ENCODE measurements around the gene CPSF3. TPM values are rescaled to one million over a fixed set of nuclear protein-coding genes. Genes with fewer than 3 reads are reported as not detected.
A peak's percentile ranks its signal among the peaks of the same experiment; 100 is the strongest.

Gene CPSF3
- total and polyA plus RNA-seq, 9 of the 15 experiments (the other 6 are each of a cell fraction or from before 2014, with no cell fraction given): 54.2 to 151 (median 94.5) TPM

DNA sequence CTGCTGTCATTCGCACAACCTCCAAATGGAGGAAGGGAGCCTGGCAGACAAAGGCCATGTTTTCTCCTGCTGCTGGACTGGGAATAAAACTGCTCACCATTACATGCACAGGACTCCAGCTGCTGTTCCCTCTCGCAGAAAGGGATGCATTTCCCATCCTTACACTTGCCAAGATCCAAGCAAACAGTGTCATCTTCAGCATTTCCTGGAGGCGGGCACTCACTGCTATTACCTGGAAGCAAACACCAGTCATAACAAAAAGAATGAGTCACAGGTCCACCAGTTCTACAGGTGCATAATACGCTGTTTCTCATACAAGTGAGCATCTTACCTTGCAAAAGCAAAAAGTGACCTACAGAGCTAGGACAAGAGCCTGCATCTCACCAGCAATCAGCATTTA is 73.6 kb downstream of the CPSF3 start:
- ChIA-PET CTCF (ENCODE audit: low intra/inter-chr PET ratio) (no interaction called here), POLR2A (interaction anchor here (0.7 kb wide), 1 partner anchor 13 kb away, joined by 4 read pairs; no protein-coding TSS in a partner anchor)
- Histone ChIP-seq H3K9me3 (replicated peaks; ENCODE audit: control insufficient read depth, insufficient read depth, low read depth, low read length) (no peaks in the 10 kb centered on the region), H3K4me1 (replicated peaks in 1 of 2; ENCODE audit: control insufficient read depth in 2 of 2, insufficient read depth in 2 of 2, low read length in 2 of 2) (no peaks in the 10 kb centered on the region), H3K4me2 (ENCODE audit: insufficient read depth, low read length) (no peak overlapping the region), H3K36me3 (ENCODE audit: control insufficient read depth, insufficient read depth, low read length) (peaks cover 81% of the 10 kb centered on the region), H3K27me3 (ENCODE audit: control insufficient read depth in 2 of 2, insufficient read depth in 2 of 2, low read length in 2 of 2) (no peaks in the 10 kb centered on the region), H3K79me2 (ENCODE audit: control insufficient read depth, insufficient read depth, low read length) (no peaks in the 10 kb centered on the region), H3K4me3 (no peak overlapping the region), H3K9ac (ENCODE audit: insufficient read depth in 1 of 2, low read depth in 2 of 2, low read length in 2 of 2) (0 out of 4 replicates have a peak overlapping the region, but pooled peaks of 1 of the 2 experiments have one; percentile 32), H3K9me1 (ENCODE audit: control insufficient read depth, insufficient read depth, low read length) (no peaks in the 10 kb centered on the region), H4K20me1 (replicated peaks; ENCODE audit: control insufficient read depth, insufficient read depth, low read length) (no peaks in the 10 kb centered on the region), H3K27ac (ENCODE audit: extremely low read depth, low read depth, low read length) (no peak overlapping the region), H2AFZ (ENCODE audit: low read depth, low read length) (no peak overlapping the region)
- no peak for ATAC-seq
- BruUV-seq (replicated peaks): no TSS peak
- no peak for FAIRE-seq
- in situ Hi-C loops (cut with MboI): no loop called here
- DNase-seq (ENCODE audit: extremely low read depth in 1 of 4, low spot score in 3 of 4): no peak
- intact Hi-C loops (cut with micrococcal nuclease): no loop called here
- no peak for TF ChIP-seq SP2 (IDR thresholded peaks at IDR 0.05; ENCODE audit: extremely low read depth, low read depth, low read length, poor library complexity, severe bottlenecking)
- 0 out of 2 replicates have a peak, but pooled peaks have one; percentile 27 for TF ChIP-seq NFIC (IDR thresholded peaks at IDR 0.05)
- no peak for TF ChIP-seq KAT2B (IDR thresholded peaks at IDR 0.05; ENCODE audit: low read depth, low read length)
- TF ChIP-seq RFX1 (IDR thresholded peaks at IDR 0.05): no peak
- TF ChIP-seq HMG20A (CRISPR knock-in tag; conservative IDR thresholded peaks at IDR 0.05): no peak
- 95% methylated on average over 4 of the region's 4 CpGs for WGBS (ENCODE audit: insufficient coverage, low coverage, missing lambda C conversion rate)

DNA sequence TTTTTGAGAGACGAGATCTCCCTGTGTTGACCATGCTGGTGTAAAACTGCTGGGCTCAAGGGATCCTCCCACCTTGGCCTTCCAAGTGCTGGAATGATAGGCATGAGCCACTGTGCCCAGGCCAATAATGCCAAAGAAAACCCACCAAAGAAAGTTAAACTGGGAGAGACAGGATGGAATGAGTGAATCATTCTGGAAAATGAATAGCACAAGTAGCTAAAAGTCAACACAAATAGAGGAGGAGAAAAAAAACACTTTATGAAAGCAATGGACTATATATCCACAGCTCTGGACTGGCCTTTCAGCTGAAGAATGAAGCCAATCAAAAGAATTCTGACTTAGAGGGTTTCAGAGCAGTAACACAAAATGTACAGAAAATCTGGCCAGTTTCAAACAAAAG is 74.8 kb downstream of the CPSF3 start:
- no peak overlapping the region for H2AFZ ChIP-seq (ENCODE audit: low read depth, low read length)
- WGBS (ENCODE audit: insufficient coverage, low coverage, missing lambda C conversion rate): 100% methylated on average over 1 of the region's 1 CpG
- POLR2A ChIA-PET: interaction anchor here (0.7 kb wide), 1 partner anchor 28 kb away, joined by 3 read pairs; no protein-coding TSS in a partner anchor
- H3K27me3 ChIP-seq (ENCODE audit: control insufficient read depth in 2 of 2, insufficient read depth in 2 of 2, low read length in 2 of 2): no peaks in the 10 kb centered on the region
- H3K9me3 ChIP-seq (replicated peaks; ENCODE audit: control insufficient read depth, insufficient read depth, low read depth, low read length): no peaks in the 10 kb centered on the region
- ATAC-seq (no peak), FAIRE-seq (no peak), DNase-seq (ENCODE audit: extremely low read depth in 1 of 4, low spot score in 3 of 4) (no peak)
- BruUV-seq (replicated peaks): no TSS peak
- in situ Hi-C loops (cut with MboI) (no loop called here), intact Hi-C loops (cut with micrococcal nuclease) (no loop called here)
- no peaks in the 10 kb centered on the region for H4K20me1 ChIP-seq (replicated peaks; ENCODE audit: control insufficient read depth, insufficient read depth, low read length)
- H3K36me3 ChIP-seq (ENCODE audit: control insufficient read depth, insufficient read depth, low read length): peaks cover 73% of the 10 kb centered on the region
- no peaks in the 10 kb centered on the region for H3K4me1 ChIP-seq (replicated peaks in 1 of 2; ENCODE audit: control insufficient read depth in 2 of 2, insufficient read depth in 2 of 2, low read length in 2 of 2)
- H3K4me2 ChIP-seq (ENCODE audit: insufficient read depth, low read length): no peak overlapping the region
- no peak overlapping the region for H3K27ac ChIP-seq (ENCODE audit: extremely low read depth, low read depth, low read length)
- H3K79me2 ChIP-seq (ENCODE audit: control insufficient read depth, insufficient read depth, low read length): no peaks in the 10 kb centered on the region
- no peaks in the 10 kb centered on the region for H3K9me1 ChIP-seq (ENCODE audit: control insufficient read depth, insufficient read depth, low read length)
- H3K4me3 ChIP-seq: no peak overlapping the region
- no peak overlapping the region for H3K9ac ChIP-seq (ENCODE audit: insufficient read depth in 1 of 2, low read depth in 2 of 2, low read length in 2 of 2)
- CTCF ChIA-PET (ENCODE audit: low intra/inter-chr PET ratio): no interaction called here
- TF ChIP-seq CHCHD3 (CRISPR knock-in tag; IDR thresholded peaks at IDR 0.05): no peak
- no peak for TF ChIP-seq GATA2 (CRISPR knock-in tag; IDR thresholded peaks at IDR 0.05)
- TF ChIP-seq, protein P1, sequence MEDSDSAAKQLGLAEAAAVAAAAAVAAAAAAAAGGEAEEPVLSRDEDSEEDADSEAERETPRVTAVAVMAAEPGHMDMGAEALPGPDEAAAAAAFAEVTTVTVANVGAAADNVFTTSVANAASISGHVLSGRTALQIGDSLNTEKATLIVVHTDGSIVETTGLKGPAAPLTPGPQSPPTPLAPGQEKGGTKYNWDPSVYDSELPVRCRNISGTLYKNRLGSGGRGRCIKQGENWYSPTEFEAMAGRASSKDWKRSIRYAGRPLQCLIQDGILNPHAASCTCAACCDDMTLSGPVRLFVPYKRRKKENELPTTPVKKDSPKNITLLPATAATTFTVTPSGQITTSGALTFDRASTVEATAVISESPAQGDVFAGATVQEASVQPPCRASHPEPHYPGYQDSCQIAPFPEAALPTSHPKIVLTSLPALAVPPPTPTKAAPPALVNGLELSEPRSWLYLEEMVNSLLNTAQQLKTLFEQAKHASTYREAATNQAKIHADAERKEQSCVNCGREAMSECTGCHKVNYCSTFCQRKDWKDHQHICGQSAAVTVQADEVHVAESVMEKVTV (CRISPR knock-in tag; IDR thresholded peaks at IDR 0.05): no peak
- TF ChIP-seq EP300 (IDR thresholded peaks at IDR 0.05; ENCODE audit: low read length): no peak
- no peak for TF ChIP-seq PHF21A (IDR thresholded peaks at IDR 0.05; ENCODE audit: borderline replicate concordance, low read depth)
- TF ChIP-seq ADNP (tag; IDR thresholded peaks at IDR 0.05): no peak
- TF ChIP-seq ZC3H11A (IDR thresholded peaks at IDR 0.05; ENCODE audit: low read depth, low read length): no peak
- TF ChIP-seq SREBF1 (IDR thresholded peaks at IDR 0.05; ENCODE audit: borderline replicate concordance, low read depth, low read length): no peak
- TF ChIP-seq, protein P2, sequence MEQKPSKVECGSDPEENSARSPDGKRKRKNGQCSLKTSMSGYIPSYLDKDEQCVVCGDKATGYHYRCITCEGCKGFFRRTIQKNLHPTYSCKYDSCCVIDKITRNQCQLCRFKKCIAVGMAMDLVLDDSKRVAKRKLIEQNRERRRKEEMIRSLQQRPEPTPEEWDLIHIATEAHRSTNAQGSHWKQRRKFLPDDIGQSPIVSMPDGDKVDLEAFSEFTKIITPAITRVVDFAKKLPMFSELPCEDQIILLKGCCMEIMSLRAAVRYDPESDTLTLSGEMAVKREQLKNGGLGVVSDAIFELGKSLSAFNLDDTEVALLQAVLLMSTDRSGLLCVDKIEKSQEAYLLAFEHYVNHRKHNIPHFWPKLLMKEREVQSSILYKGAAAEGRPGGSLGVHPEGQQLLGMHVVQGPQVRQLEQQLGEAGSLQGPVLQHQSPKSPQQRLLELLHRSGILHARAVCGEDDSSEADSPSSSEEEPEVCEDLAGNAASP (IDR thresholded peaks at IDR 0.05): no peak
- no peak for TF ChIP-seq FOXJ2 (tag; IDR thresholded peaks at IDR 0.05)
